Nephron (organoid): ENCODE results near the gene ZFHX2.

ENCODE experiments used
- H3K27ac Mint-ChIP-seq, 3 experiments: 2 replicates each; pipeline ENCODE4 v1.8.0; 2020; ENCODE audit warnings: mixed read lengths in 3 of 3, mild to moderate bottlenecking in 2 of 3, moderate library complexity in 1 of 3
- H3K27me3 Mint-ChIP-seq: 2 replicates; pipeline ENCODE4 v1.8.0; 2021; ENCODE audit warnings: low read depth, mild to moderate bottlenecking, moderate library complexity, mixed read lengths
- H3K36me3 Mint-ChIP-seq: 2 replicates; pipeline ENCODE4 v1.8.0; 2020; ENCODE audit warnings: low read depth, mixed read lengths
- H3K4me1 Mint-ChIP-seq: 2 replicates; pipeline ENCODE4 v1.8.0; 2020; ENCODE audit warnings: mixed read lengths
- H3K4me3 Mint-ChIP-seq, 3 experiments: 2 replicates each; pipeline ENCODE4 v1.8.0; 2020; ENCODE audit warnings: mild to moderate bottlenecking in 3 of 3, mixed read lengths in 3 of 3, moderate library complexity in 2 of 3
- H3K9me3 Mint-ChIP-seq: 2 replicates; pipeline ENCODE4 v1.8.0; 2020; ENCODE audit warnings: mixed read lengths
- TF ChIP-seq, protein P1 (sequence below), 3 experiments: fragments of 200-600 bp; sonication (generic); IDR thresholded peaks; one replicate each; pipeline ENCODE4 v1.5.0; 2021; ENCODE audit warnings: antibody characterized with exemption in 3 of 3; ENCODE audit not compliant: unreplicated experiment in 3 of 3

The ZFHX2 gene

GRCh38 chr14:23555533-23555881, 3.9 kb upstream of the ZFHX2 start:
- TF ChIP-seq, protein P1, sequence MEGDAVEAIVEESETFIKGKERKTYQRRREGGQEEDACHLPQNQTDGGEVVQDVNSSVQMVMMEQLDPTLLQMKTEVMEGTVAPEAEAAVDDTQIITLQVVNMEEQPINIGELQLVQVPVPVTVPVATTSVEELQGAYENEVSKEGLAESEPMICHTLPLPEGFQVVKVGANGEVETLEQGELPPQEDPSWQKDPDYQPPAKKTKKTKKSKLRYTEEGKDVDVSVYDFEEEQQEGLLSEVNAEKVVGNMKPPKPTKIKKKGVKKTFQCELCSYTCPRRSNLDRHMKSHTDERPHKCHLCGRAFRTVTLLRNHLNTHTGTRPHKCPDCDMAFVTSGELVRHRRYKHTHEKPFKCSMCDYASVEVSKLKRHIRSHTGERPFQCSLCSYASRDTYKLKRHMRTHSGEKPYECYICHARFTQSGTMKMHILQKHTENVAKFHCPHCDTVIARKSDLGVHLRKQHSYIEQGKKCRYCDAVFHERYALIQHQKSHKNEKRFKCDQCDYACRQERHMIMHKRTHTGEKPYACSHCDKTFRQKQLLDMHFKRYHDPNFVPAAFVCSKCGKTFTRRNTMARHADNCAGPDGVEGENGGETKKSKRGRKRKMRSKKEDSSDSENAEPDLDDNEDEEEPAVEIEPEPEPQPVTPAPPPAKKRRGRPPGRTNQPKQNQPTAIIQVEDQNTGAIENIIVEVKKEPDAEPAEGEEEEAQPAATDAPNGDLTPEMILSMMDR (IDR thresholded peaks at IDR 0.05; ENCODE audit: unreplicated experiment in 3 of 3), result no peak
- H3K36me3 Mint-ChIP-seq, result no peaks in the 10 kb centered on the region
- H3K4me1 Mint-ChIP-seq, result peaks cover 31% of the 10 kb centered on the region
- H3K27ac Mint-ChIP-seq, result peak overlapping the region; percentile 88 to 98 (median 94)
- no peaks in the 10 kb centered on the region for H3K9me3 Mint-ChIP-seq
- no peaks in the 10 kb centered on the region for H3K27me3 Mint-ChIP-seq
- H3K4me3 Mint-ChIP-seq, result peak overlapping the region; percentile 94 to 99 (median 99)

DNA sequence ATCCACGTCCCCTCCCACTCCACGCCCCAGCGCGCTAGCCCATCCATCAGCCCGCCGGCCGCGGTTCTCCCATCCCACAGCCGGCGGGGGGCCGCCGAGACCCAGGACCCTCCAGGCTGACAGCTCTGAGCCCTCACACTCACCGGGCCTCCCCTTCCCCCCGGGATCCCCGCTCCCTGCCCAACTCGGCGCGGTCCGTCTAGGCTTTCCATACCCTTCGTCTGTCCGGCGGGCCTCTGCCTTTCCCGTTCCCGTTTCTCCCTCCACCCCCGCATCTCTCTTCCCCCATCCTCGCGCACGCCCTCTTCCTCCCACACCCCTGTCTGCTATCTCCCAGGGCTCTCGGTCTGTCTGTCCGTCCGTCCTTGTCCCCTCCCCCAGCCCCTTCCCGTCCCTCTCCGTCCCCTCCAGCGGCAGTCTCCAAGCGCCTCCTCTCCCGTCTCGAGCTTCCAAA, 726 bp downstream of the ZFHX2 start:
- Mint-ChIP-seq H3K4me1 (peaks cover 8% of the 10 kb centered on the region), H3K27me3 (no peaks in the 10 kb centered on the region), H3K36me3 (no peaks in the 10 kb centered on the region), H3K4me3 (no peak overlapping the region), H3K9me3 (no peaks in the 10 kb centered on the region), H3K27ac (peak overlapping the region; percentile 8 to 93 (median 55))
- TF ChIP-seq, protein P1 (IDR thresholded peaks at IDR 0.05; ENCODE audit: unreplicated experiment in 3 of 3), result no peak

- H3K36me3 Mint-ChIP-seq, result no peaks in the 10 kb centered on the region
- TF ChIP-seq, protein P1 (IDR thresholded peaks at IDR 0.05; ENCODE audit: unreplicated experiment in 3 of 3), result no peak
- H3K9me3 Mint-ChIP-seq, result no peaks in the 10 kb centered on the region
- H3K4me1 Mint-ChIP-seq, result peaks cover 7% of the 10 kb centered on the region
- H3K27me3 Mint-ChIP-seq, result no peaks in the 10 kb centered on the region
- no peak overlapping the region for H3K4me3 Mint-ChIP-seq
- no peak overlapping the region for H3K27ac Mint-ChIP-seq
These were observed 1.3 kb downstream of the ZFHX2 start for GRCh38 chr14:23550131-23550811.

GRCh38 chr14:23548351-23549318, 2.9 kb downstream of the ZFHX2 start:
- Mint-ChIP-seq H3K27ac (no peak overlapping the region), H3K9me3 (no peaks in the 10 kb centered on the region), H3K27me3 (no peaks in the 10 kb centered on the region), H3K4me3 (no peak overlapping the region), H3K36me3 (no peaks in the 10 kb centered on the region), H3K4me1 (peaks cover 15% of the 10 kb centered on the region)
- TF ChIP-seq, protein P1 (IDR thresholded peaks at IDR 0.05; ENCODE audit: unreplicated experiment in 3 of 3), result no peak

- no peaks in the 10 kb centered on the region for H3K9me3 Mint-ChIP-seq
- H3K36me3 Mint-ChIP-seq, result no peaks in the 10 kb centered on the region
- H3K27me3 Mint-ChIP-seq, result no peaks in the 10 kb centered on the region
- no peak overlapping the region for H3K4me3 Mint-ChIP-seq
- no peak overlapping the region for H3K27ac Mint-ChIP-seq
- peaks cover 19% of the 10 kb centered on the region for H3K4me1 Mint-ChIP-seq
- TF ChIP-seq, protein P1 (IDR thresholded peaks at IDR 0.05; ENCODE audit: unreplicated experiment in 3 of 3), result no peak
These were observed 3.6 kb downstream of the ZFHX2 start for GRCh38 chr14:23547924-23548323.
